AG04450 (cell line): ENCODE data around the gene CDH4. TPM values are rescaled to one million over a fixed set of nuclear protein-coding genes. Genes with fewer than 3 reads are reported as not detected.

Source experiments
- CTCF ChIA-PET: fragments of 300-600, 350-600 bp; formaldehyde crosslinking; extraction: SDS; loops from one replicate; lab custom pipeline; 2022; ENCODE audit warnings: antibody characterized with exemption, inconsistent platforms; lab: Charles Lee
- POLR2A ChIA-PET: fragments of 350-600 bp; formaldehyde crosslinking; extraction: SDS; loops from one replicate; lab custom pipeline; 2021; ENCODE audit warnings: antibody characterized with exemption, inconsistent platforms; lab: Yijun Ruan, JAX
- DNase-seq: peaks from one replicate; pipeline ENCODE4 v3.0.0-alpha.2; 2011; ENCODE audit warnings: low read depth, low spot score
- H3K27ac ChIP-seq: one replicate; pipeline ENCODE4 v1.5.1; 2012; ENCODE audit warnings: low read depth, low read length, control low read depth
- H3K27me3 ChIP-seq: one replicate; pipeline ENCODE4 v1.6.0; 2012; ENCODE audit warnings: low read length; ENCODE audit not compliant: control insufficient read depth, insufficient read depth
- H3K4me3 ChIP-seq: 2 replicates; pipeline ENCODE4 v1.5.1; 2011; ENCODE audit warnings: mild to moderate bottlenecking, low read depth, low read length, control low read depth
- H3K9me3 ChIP-seq: 2 replicates; pipeline ENCODE4 v1.5.1; 2012; ENCODE audit warnings: low read length; ENCODE audit not compliant: control insufficient read depth, insufficient read depth
- CTCF ChIP-seq: IDR thresholded peaks from 2 replicates; pipeline ENCODE4 v1.5.1; 2011; ENCODE audit warnings: low read depth, low read length, control low read depth, inconsistent platforms
- polyA plus RNA-seq: library from polyadenylated mRNA; depleted of rRNA; stranded (reverse); fragments of >200 nt; gene quantifications from 2 replicates; pipeline ENCODE4 v1.2.3, GENCODE V29; 2011

The CDH4 gene
- polyA plus RNA-seq, 1 experiment, result 1.6 TPM

GRCh38 chr20:61909028-61909427 is 657.0 kb downstream of the CDH4 start:
- ChIA-PET CTCF (no interaction called here), POLR2A (no interaction called here)
- Histone ChIP-seq H3K9me3 (peaks cover 9% of the 10 kb centered on the region), H3K27ac (no peak overlapping the region), H3K4me3 (no peak overlapping the region), H3K27me3 (no peaks in the 10 kb centered on the region)
- DNase-seq, result no peak
- TF ChIP-seq CTCF, result no peak

GRCh38 chr20:61909821-61910220 is 657.8 kb downstream of the CDH4 start:
- no peak for DNase-seq
- Histone ChIP-seq H3K9me3 (peaks cover 9% of the 10 kb centered on the region), H3K27ac (no peak overlapping the region), H3K4me3 (no peak overlapping the region), H3K27me3 (no peaks in the 10 kb centered on the region)
- POLR2A ChIA-PET, result no interaction called here
- no peak for TF ChIP-seq CTCF
- CTCF ChIA-PET, result interaction anchor here (1.2 kb wide), 1 partner anchor 14 kb away, joined by 5 read pairs; no protein-coding TSS in a partner anchor

GRCh38 chr20:61911824-61912223 is 659.8 kb downstream of the CDH4 start:
- no peak for TF ChIP-seq CTCF
- no peaks in the 10 kb centered on the region for H3K27me3 ChIP-seq
- ChIA-PET CTCF (no interaction called here), POLR2A (no interaction called here)
- DNase-seq, result no peak
- peaks cover 9% of the 10 kb centered on the region for H3K9me3 ChIP-seq
- no peak overlapping the region for H3K4me3 ChIP-seq
- no peak overlapping the region for H3K27ac ChIP-seq

- CTCF ChIA-PET, result no interaction called here
- no peak for TF ChIP-seq CTCF
Observed at GRCh38 chr20:61912665-61913422, 660.8 kb downstream of the CDH4 start.

GRCh38 chr20:61913423-61914225 is 661.6 kb downstream of the CDH4 start:
- H3K4me3 ChIP-seq, result no peak overlapping the region
- H3K27ac ChIP-seq, result no peak overlapping the region
- H3K9me3 ChIP-seq, result peaks cover 9% of the 10 kb centered on the region
- no peak for TF ChIP-seq CTCF
- POLR2A ChIA-PET, result no interaction called here
- peaks cover 2% of the 10 kb centered on the region for H3K27me3 ChIP-seq
- no peak for DNase-seq
- CTCF ChIA-PET, result no interaction called here

More at GRCh38 chr20:61912665-61913422, 660.8 kb downstream of the CDH4 start:
- Histone ChIP-seq H3K9me3 (peaks cover 9% of the 10 kb centered on the region), H3K4me3 (no peak overlapping the region), H3K27ac (no peak overlapping the region), H3K27me3 (peaks cover 2% of the 10 kb centered on the region)
- DNase-seq, result no peak
- POLR2A ChIA-PET, result no interaction called here
